DMS53 (cell line): ENCODE results near the gene POC1B.
A peak's percentile ranks its signal among the peaks of the same experiment; 100 is the strongest.

ENCODE experiments used
- DNase-seq: peaks from one replicate; lab custom pipeline; 2025; lab: John Stamatoyannopoulos, UW

Gene POC1B

DNA sequence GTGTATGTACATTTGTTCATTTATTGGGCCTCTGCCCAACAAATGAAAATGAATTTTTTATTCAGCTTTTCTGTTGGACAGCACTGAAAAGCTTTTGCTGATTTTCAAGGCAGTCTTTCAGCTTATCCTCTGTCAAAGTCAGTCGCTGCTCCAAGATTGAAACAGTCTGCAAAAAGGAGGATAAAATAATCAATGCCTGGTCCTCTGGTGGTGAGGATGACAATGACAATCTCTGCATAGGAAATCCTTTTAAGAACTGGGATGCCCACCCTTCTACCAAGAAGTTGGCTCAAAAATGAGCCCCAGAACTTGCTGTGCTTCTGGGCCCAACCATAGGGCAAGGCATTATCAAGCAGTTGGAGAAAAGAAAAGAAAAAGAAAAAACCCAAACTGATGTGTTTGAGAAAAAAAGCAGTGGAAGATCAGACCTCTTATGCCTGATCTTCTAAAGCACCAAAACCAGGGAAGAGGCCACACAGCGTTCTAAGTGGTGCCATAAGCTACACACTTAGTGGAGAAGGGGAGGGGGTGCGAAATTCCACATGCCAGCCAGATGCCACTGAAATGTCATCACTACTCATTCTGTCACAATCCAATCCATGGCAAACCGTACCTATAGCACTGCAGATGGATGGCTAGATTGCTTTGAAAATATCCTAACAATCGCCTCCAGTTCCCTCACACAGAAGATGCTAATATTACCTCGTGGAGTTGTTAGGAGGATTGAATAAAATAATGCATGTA, 104.6 kb downstream of the POC1B start:
- DNase-seq, result peak; percentile 5

DNA sequence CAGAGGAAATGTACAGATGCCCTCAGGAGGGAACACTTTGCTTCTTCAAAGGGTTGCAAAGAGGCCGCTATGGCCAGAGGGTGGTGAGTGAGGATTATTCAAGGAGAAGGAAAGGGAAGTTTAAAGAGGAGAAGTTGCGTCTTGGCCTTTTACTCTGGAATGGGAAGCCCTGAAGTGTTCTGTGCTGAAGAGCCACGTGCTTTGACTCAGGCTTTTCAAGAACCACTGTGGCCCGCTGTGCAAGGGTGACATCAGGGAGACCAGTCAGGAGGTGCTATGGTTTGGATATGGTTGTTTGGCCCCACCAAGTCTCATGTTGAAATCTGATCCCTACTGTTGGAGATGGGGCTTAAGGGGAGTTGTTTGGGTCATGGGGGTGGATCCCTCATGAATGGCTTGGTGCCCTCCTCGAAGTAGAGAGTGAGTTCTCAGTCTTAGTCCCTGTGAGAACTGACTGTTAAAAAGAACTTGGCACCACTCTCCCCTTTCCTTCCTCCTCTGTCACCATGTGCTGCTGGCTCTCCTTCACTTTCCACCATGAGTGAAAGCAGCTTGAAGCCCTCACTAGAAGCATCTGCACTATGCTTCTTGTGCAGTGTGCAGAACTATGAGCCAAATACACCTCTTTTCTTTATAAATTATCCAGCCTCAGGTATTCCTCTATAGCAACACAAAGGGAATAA, 107.5 kb downstream of the POC1B start:
- DNase-seq, result no peak

DNA sequence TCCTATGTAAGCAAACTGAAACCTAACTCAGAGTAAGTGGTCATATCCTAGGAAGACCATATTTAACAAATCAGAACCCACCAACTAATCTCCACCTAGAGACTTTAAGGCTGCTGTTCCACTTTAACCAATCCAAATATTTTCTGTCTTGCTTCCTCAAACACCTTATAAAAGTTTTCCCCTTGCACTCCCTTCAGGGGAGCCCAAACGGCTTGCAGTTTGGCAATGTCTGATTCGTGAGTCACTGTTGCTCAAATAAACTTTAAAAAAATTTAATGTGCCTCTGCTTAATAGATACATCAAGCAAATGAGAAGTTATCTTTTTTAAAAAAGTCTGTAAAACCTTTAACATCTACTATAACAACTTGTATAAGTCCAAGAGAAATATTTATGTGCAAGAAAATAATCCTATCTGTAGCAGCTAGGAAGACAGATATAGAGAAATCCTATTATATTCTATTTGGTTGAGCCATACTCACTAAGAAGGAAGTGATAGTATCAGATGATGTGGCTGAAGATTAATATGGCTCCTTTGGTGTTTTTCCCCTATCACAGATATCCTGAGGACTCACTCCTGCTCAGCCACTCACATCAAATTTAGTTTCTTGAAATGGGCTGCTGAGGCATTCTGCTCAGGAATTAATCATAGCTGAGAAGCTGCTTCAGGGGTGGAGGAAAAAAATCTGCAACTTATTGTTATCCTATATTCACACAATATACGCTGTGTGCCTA, 108.4 kb downstream of the POC1B start:
- DNase-seq, result no peak

DNA sequence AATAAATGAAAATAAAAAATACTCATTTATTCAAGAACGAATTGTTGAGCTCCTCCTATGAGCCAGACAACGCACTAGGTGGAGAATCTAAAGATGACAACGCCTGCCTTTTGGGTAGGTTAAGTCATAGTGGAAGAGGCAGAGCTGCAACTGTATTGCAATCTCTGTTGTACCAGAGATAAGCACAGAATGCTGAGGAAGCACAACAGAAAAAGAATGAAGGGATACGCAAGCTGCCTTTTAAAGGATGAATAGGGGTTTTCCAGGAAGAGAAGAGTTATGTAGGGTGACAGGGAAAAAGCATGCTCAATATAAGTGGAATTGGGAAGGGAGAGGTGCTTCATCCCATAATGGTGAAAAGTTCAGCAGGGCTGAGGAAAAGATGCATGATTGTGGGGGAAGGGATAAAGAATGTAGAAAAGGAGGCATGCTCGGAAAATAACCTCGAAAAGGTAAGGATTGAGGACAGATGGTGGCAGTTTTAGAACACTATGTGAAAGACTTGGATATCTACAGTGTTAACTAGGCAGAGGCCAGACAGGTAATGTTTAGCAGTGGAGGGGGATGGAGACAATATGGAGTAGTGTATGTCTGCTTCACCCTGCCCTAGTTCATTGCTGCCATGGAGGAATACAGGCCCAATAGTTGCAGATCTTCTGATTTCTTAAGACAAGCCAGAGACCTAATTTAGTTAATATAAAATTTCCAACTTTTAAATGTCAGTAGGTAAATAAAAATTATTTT, 109.6 kb downstream of the POC1B start:
- no peak for DNase-seq

DNA sequence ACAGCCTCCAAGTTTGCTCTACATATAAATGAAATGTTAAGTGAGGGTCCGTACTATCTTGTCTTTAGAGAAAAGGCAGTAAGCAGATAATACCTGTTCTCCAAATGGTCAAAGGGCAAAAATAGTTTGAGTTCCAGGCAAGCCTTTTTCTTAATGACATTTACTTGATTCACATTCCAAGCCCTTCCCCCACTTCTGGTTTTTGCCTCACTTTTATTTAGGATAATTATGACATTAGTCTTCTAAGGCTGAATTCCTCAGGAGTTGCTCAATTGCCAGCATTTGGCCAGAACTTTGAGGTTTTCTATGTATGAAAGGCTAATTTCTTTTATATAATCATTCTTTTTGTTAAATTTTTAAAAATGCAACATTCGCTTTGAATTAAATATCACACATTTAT, 111.0 kb downstream of the POC1B start:
- no peak for DNase-seq

DNA sequence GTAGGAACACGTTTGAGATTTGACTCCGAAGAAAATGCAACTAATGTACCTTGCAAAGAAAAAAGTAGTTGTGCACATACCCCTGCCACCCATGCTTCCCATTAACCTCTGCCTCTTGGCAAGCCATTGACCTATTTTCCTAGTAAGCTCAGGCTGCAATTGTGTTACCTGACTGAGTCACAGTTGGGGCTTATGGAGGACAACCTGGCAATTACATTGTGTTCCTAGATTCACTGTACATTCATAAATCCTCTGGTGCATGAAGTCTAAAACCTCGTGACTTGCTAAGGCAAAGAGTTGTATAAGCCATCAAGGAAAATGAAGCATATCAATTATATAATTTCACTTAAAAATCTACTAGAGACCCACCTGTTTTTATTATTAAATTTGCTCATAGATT, 111.5 kb downstream of the POC1B start:
- no peak for DNase-seq

DNA sequence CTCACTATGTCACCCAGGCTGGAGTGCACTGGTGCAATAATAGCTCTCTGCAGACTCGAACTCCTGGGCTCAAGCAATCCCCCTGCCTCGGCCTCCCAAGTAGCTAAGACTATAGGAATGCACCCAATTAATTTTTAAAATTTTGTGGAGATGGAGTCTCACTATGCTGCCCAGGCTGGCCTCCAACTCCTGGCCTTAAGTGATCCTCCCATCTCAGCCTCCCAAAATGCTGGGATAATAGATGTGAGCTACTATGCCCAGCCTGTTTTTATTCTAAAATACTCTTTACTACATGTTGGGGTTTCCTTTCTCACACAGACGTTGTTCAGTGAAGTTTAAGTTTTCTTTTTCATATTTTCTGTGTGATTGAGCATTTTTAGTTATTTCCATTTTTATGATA, 112.6 kb downstream of the POC1B start:
- no peak for DNase-seq

DNA sequence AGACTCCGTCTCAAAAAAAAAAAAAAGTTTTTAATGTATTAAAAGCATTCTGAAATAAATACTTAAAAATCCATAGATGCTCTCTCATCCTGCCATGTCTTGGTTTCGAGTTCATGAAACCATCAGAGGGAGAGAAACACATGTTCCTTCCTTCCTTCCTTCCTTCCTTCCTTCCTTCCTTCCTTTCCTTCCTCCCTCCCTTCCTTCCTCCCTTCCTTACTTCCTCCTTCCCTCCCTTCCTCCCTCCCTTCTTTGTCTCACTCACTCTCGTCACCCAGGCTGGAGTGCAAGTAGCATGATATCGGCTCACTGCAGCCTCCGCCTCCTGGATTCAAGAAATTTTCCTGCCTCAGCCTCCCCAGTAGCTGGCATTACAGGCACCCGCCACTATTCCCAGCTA, 113.2 kb downstream of the POC1B start:
- no peak for DNase-seq

DNA sequence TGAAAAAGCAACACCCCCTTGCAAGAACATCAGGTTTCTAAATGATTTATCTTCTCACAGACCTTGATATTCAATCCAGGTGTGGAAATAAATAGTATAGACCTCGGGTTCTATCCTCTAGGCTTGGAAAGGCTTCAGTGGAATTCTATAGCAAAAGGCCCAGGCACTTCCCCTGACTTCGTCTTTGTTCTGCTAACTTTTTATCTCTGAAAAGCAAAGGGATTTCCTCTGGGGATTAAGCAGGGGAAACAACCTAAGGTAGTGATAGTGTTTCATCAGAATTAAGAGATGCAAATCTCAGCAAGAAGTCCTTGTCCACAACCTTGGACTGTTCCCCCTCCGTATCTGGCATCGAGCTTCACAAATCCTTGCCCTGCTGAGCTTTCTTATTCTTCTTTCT, 114.0 kb downstream of the POC1B start:
- DNase-seq, result no peak

DNA sequence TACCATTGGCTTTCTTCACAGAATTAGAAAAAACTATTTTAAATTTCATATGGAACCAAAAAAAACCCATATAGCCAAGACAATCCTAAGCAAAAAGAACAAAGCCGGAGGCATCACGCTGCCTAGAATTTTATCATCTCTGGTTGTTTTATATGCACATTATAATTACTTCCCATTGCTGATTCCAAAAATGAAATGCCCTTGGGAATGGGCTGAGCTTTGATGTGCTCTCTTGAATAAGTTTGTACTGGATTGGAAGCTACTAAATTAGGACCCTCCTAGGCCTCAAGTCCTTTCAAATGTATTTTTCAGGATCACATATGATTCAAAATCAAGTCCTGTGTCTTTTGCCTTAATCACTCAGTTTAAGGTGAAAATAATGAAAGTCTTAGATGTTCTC, 114.6 kb downstream of the POC1B start:
- no peak for DNase-seq

DNA sequence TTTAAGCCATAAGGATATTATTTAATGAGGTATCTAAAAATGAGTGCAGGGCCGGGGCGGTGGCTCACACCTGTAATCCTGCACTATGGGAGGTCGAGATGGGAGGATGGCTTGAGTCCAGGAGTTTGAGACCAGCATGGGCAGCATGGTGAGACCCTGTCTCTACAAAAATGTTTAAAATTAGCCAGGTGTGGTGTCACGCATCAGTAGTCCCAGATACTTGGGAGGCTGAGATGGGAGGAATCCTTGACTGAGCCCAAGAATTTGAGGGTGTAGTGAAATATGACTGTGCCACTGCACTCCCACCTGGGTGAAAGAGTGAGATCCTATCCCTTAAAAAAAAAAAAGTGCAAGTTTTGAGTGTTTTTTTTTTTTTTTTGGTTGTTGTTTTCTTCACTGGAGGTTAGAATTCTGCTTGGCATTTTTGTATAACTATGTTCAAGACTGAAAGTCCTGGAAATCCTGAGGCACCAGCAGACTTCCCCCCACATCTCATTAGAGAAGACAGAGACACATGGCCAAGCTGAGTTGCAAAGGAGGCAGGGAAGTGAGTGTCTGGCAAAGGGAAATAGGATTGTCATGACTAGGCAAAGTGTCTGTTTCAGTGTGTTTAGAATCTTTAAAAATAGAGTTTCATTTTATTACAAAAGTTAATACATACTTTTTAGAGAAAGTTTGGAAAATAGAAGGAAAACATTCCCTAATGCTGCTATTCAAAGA, 120.1 kb downstream of the POC1B start:
- DNase-seq, result no peak

DNA sequence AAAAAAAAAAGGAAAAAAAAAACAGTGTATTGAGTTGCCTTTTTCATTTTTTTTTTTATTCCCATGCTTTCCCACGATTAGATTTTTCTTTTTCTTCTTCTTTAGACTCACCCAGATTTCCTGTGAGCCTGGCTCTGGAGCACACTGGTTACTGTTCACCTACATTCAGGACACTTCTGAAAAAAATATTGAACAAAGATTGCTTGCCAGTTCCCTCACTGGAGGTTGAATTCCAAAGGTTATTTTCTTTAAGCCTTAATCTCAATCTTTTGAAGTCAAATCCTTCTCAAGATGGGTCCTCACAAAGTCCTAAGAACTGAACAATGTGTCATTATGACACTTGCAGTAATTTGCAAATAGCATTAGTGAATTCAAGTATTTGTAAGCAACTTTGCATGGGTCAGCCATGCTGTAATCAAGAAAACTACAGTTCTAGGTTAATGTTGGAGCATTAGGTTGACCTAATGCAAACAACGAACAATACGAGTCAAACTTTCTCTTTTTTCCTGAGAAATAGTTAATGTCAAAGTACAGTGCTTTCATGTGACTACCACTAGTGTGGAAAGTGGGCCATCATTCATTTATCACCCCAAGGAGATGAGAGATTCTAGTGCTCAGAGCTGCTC, 124.3 kb downstream of the POC1B start:
- no peak for DNase-seq

DNA sequence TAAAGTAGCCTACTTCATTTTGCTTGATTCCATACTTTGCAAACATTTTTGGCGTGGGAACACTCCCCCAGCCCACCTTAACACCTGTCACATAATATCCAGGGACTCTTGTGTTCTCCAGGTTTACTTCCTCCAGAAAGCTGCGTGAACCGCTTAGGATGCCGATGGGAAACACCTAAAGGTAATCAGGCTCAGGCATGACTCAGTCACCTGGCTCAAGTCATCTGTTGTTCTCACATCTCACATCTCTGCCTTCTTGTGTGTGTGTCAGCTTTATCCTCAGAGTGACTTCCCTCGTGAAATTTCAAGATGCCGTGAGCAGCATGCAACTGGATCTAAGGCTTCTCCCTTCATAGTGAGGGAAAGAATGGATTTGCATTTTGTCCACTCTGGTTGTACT, 125.4 kb downstream of the POC1B start:
- DNase-seq, result no peak

DNA sequence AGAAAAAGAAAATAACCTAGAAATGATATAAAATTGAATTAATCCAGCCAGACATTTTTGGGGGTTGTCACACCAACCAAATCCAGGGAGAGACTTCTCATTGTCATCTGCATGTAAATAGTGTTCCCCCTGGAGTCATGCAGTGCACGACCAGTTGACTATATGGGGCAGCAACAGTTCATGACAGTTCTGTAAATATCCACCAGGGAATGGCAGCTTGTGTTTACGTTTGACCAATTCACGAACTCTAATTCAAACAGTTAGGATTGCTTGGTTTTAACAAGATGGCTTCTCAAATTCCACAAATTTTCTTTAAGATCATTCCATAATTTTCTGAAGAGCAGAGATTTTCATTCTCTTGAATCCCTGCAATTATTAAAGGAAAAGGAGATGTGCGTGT, 130.1 kb downstream of the POC1B start:
- DNase-seq, result no peak

DNA sequence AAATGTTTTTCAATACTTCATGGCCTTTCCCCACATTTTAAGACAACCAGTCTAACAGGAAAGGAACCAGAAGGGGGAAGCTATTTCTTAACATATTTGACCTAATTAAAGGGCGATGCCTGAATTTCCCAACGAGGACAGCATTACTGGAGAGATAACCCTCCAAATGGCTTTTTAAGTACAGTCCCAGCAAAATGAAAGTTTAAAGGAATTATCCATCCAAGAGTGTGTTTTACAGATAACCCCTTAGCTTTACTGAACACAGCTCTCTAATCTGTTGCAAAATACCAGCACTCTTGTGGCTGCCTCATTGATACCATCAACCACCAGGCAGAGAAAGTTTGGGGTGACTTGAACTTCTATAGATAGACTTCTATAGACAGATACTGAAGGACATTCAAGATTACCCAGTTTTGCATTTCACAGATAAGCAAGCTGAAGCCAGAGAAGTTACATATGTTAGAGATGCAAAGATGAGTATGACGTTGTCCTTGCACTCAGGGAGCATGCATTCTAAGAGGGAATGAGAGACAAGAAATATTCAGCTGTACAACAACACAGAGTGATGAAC, 132.2 kb downstream of the POC1B start:
- no peak for DNase-seq

DNA sequence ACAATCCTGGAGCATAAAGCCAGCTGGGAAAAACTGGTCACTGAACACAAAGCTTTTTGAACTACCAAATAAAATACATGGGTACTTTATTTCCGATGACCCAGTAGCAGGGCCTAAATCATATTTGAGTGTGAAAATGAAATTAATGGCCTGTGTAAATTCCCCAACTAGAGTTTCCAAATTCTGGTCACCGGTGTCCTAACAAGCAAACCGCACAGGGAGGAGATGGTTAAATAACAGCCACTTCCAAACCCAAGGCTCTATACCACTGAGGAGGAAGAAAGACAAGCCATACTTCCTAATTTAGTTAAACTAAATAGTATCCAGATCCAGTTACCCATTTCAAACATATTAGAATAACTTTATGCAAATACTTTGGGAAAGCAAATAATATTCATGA, 133.5 kb downstream of the POC1B start:
- no peak for DNase-seq

DNA sequence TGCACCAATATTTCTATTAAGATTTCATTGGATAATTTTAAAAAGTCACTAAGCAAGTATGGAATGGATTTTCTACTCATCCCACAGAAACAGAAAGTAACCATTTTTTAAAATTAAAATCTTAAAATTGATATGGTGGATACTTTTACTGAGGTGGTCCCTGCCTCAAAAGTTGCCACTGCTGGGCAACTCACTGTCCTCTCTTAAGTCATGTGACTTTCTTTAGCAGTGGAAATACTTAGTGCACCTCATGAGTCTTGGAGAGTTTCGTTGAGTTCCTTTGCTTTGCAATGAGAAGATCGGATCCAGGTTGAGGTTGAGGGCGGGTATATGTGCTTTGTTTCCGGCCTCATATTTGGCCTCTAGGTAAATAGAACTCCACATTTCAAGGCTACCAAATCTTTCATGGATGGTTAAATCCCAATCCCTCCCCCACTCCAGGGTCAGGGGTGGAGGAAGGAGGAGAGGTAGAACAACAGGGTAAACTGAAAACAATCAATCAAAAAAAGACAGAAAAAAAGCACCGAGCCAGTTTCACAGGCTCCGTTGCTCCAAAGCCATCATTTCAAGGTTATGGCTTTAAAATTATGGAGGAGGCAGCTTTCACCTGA, 134.0 kb downstream of the POC1B start:
- DNase-seq, result no peak

DNA sequence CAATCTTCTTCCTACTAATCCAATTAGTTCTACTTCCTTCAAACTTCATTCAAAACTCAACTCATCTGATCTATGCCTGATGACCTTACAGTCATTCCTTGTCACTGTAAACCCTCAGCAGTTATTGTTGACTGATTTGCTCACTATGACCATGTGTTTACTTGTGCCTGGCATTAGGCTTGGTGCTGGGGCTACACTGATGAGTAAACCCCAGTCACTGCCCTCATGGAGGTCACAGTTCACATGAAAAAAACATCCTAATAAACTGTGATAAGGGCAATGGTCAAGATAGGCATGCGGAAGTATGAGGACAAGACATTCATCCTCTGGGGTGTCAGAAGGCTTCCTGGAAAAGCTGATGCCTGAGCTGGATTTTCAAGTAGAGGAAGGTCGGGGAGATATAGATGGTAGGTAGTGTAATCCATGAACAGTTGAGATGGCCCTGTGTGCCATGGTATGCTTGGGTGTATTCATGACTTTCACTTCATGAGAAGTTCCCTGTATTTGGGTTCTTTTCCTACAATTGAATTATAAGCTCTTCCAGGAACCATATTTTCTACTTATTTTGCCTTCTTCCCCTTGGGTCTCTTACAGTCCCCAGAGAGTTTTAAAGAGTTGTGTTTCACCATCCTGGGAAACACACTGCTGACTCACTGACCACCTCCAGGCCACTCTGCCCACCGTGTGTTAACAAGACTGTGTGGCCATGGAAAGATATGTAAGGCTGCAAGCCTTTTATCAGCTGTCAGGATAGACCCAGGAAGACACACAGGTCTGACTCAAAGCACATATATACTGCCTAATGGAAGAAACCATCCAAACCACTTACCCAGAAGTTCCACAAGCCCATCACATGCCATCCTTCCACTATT, 134.8 kb downstream of the POC1B start:
- DNase-seq, result peak; percentile 21
